K562 (cell line): Measurements from ENCODE around the gene SRGAP3.

Experiments
- MAZ ChIP-seq, 2 experiments: fragments of 450-650 bp in 1 of 2; sonication (generic) in 1 of 2; formaldehyde crosslinking; IDR thresholded peaks in 1 of 2; conservative IDR thresholded peaks in 1 of 2; 2 replicates each; pipeline versions ENCODE4 v1.4.0 to v1.5.0; 2020; ENCODE audit warnings: mild to moderate bottlenecking in 1 of 2, missing genetic modification reagents in 1 of 2
- MYNN ChIP-seq, 2 experiments: sonication (generic); formaldehyde crosslinking in 1 of 2; IDR thresholded peaks; 2 replicates each; pipeline versions ENCODE4 v1.5.0 to v1.6.1; 2016 to 2020; ENCODE audit warnings: antibody characterized with exemption in 1 of 2, missing genetic modification reagents in 1 of 2
- SREBF2 ChIP-seq: sonication (generic); formaldehyde crosslinking; IDR thresholded peaks from 2 replicates; pipeline ENCODE4 v1.4.0; 2020; ENCODE audit warnings: mild to moderate bottlenecking, missing genetic modification reagents
- TF ChIP-seq, protein P1 (sequence below), 3 experiments: IDR thresholded peaks in 2 of 3; conservative IDR thresholded peaks in 1 of 3; 2 replicates each; pipeline ENCODE4 v1.5.1; 2011 to 2012; ENCODE audit warnings: low read length in 3 of 3, mild to moderate bottlenecking in 3 of 3, control low read depth in 2 of 3, improper control_type of control experiment in 1 of 3, inconsistent platforms in 1 of 3, low read depth in 1 of 3, mixed read lengths in 1 of 3, moderate library complexity in 1 of 3; ENCODE audit not compliant: insufficient read depth in 2 of 3
- TF ChIP-seq, protein P2 (sequence below), 2 experiments: IDR thresholded peaks; 2 replicates each; pipeline ENCODE4 v1.6.1; 2012; ENCODE audit warnings: improper control_type of control experiment in 2 of 2, low read depth in 2 of 2, low read length in 2 of 2, borderline replicate concordance in 1 of 2

DNA sequence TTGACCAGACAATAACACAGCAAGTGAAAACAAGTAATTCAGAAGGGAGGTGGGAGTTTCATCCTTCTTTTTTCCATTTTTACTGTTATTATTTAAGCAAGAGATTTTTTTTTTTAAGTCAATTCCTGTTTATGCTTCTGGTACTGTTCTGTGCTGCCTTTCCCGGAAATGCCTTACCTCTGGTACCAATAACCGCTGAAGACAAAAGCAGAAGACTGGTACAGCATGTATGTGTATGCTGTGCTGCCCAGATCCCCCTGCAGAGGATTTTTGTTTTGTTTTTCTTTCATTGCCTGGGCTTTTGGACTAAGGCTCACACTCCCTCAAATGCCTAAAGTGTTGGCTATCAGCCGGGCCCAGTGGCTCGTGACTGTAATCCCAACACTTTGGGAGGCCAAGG is 21.3 kb upstream of the SRGAP3 start:
- TF ChIP-seq MYNN (IDR thresholded peaks at IDR 0.05) = no peak
- TF ChIP-seq MYNN (CRISPR knock-in tag; IDR thresholded peaks at IDR 0.05) = no peak
- TF ChIP-seq, protein P1, sequence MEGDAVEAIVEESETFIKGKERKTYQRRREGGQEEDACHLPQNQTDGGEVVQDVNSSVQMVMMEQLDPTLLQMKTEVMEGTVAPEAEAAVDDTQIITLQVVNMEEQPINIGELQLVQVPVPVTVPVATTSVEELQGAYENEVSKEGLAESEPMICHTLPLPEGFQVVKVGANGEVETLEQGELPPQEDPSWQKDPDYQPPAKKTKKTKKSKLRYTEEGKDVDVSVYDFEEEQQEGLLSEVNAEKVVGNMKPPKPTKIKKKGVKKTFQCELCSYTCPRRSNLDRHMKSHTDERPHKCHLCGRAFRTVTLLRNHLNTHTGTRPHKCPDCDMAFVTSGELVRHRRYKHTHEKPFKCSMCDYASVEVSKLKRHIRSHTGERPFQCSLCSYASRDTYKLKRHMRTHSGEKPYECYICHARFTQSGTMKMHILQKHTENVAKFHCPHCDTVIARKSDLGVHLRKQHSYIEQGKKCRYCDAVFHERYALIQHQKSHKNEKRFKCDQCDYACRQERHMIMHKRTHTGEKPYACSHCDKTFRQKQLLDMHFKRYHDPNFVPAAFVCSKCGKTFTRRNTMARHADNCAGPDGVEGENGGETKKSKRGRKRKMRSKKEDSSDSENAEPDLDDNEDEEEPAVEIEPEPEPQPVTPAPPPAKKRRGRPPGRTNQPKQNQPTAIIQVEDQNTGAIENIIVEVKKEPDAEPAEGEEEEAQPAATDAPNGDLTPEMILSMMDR (IDR thresholded peaks at IDR 0.05 in 2 of 3, conservative IDR thresholded peaks at IDR 0.05 in 1 of 3; ENCODE audit: insufficient read depth in 2 of 3, low read depth in 1 of 3, low read length in 3 of 3) = no peak
- TF ChIP-seq MAZ (CRISPR knock-in tag; conservative IDR thresholded peaks at IDR 0.05 in 1 of 2, IDR thresholded peaks at IDR 0.05 in 1 of 2) = no peak
- TF ChIP-seq SREBF2 (CRISPR knock-in tag) = no peak
- TF ChIP-seq, protein P2, sequence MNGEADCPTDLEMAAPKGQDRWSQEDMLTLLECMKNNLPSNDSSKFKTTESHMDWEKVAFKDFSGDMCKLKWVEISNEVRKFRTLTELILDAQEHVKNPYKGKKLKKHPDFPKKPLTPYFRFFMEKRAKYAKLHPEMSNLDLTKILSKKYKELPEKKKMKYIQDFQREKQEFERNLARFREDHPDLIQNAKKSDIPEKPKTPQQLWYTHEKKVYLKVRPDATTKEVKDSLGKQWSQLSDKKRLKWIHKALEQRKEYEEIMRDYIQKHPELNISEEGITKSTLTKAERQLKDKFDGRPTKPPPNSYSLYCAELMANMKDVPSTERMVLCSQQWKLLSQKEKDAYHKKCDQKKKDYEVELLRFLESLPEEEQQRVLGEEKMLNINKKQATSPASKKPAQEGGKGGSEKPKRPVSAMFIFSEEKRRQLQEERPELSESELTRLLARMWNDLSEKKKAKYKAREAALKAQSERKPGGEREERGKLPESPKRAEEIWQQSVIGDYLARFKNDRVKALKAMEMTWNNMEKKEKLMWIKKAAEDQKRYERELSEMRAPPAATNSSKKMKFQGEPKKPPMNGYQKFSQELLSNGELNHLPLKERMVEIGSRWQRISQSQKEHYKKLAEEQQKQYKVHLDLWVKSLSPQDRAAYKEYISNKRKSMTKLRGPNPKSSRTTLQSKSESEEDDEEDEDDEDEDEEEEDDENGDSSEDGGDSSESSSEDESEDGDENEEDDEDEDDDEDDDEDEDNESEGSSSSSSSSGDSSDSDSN (IDR thresholded peaks at IDR 0.05; ENCODE audit: borderline replicate concordance in 1 of 2, low read depth in 2 of 2, low read length in 2 of 2) = no peak
